ENCODE measurements around the gene HCFC2. TPM values are rescaled to one million over a fixed set of nuclear protein-coding genes. Genes with fewer than 3 reads are reported as not detected.

The HCFC2 gene
- total and polyA plus RNA-seq, 9 of the 15 experiments (the other 6 are each of a cell fraction or from before 2014, with no cell fraction given): 1.2 to 6.5 (median 3.8) TPM

GRCh38 chr12:104137902-104138796 lies 73.8 kb downstream of the HCFC2 start, which contains the start of gene NFYB (continued):
- TF ChIP-seq ZNF764 (CRISPR knock-in tag; IDR thresholded peaks at IDR 0.05; ENCODE audit: low read depth) (no peak), GATAD2A (IDR thresholded peaks at IDR 0.05) (no peak), CBFA2T2 (conservative IDR thresholded peaks at IDR 0.05) (no peak), ZBTB11 (CRISPR knock-in tag; IDR thresholded peaks at IDR 0.05) (peak in 1 of 3 experiments; percentile 60; a peak in 2 of 6 replicates), FUS (optimal IDR thresholded peaks at IDR 0.05; ENCODE audit: low read depth, low read length) (no peak), HNRNPUL1 (IDR thresholded peaks at IDR 0.05; ENCODE audit: low read length) (no peak), NFE2 (IDR thresholded peaks at IDR 0.05; ENCODE audit: low read depth) (no peak), HMG20B (CRISPR knock-in tag; IDR thresholded peaks at IDR 0.05) (no peak), ZNF57 (CRISPR knock-in tag; IDR thresholded peaks at IDR 0.05) (no peak), HNRNPH1 (optimal IDR thresholded peaks at IDR 0.05; ENCODE audit: low read depth, low read length) (no peak), MYBL2 (IDR thresholded peaks at IDR 0.05; ENCODE audit: low read depth) (no peak), MYBL2 (CRISPR knock-in tag; IDR thresholded peaks at IDR 0.05; ENCODE audit: borderline replicate concordance) (no peak), CREM (IDR thresholded peaks at IDR 0.05; ENCODE audit: low read depth) (peak; percentile 70), KDM4B (IDR thresholded peaks at IDR 0.05; ENCODE audit: borderline replicate concordance in 2 of 2, low read depth in 1 of 2) (no peak; a peak in 1 of 4 replicates), ZNF696 (CRISPR knock-in tag; conservative IDR thresholded peaks at IDR 0.05) (no peak), SAFB2 (IDR thresholded peaks at IDR 0.05; ENCODE audit: borderline replicate concordance, low read depth, low read length, severe bottlenecking) (no peak), KAT8 (IDR thresholded peaks at IDR 0.05; ENCODE audit: low read depth) (no peak), ZHX1 (conservative IDR thresholded peaks at IDR 0.05; ENCODE audit: low read length) (no peak), ZNF436 (CRISPR knock-in tag; IDR thresholded peaks at IDR 0.05) (no peak), TFAM (CRISPR knock-in tag; conservative IDR thresholded peaks at IDR 0.05) (no peak), CHD4 (IDR thresholded peaks at IDR 0.05; ENCODE audit: insufficient read depth, insufficient replicate concordance, low read depth, low read length, poor library complexity, severe bottlenecking) (no peak), SMARCB1 (IDR thresholded peaks at IDR 0.05; ENCODE audit: insufficient read length, low read depth) (no peak), NFRKB (IDR thresholded peaks at IDR 0.05; ENCODE audit: low read depth) (0 out of 2 replicates have a peak, but pooled peaks have one; percentile 44)
